Measurements from ENCODE around the gene GPR176.

GPR176 gene

DNA sequence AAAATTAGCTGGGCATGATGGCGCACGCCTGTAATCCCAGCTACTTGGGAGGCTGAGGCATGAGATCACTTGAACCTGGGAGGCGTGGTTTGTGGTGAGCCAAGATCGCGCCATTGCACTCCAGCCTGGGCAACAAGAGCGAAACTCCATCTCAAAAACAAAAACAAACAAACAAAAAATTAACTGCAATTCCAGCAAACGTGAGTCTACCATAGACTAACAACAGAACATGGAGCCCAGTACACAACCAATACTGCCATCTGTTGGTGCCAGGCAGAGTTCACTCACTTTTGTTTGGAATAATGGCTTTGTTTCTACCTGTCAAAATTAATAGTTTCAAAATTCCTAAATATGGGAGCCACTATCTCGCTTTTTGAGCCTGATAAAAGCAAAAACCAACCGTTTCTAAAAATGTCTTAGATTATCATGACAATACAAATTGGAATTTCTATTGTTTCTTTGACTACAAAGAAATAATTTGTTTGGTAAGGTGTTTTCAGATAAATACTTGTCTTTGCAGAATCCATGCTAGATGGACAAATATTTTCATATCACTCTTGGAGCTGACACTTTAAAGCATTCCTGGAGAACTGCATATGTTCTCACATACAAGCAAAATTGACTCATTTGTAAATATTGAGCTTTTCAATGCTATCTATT lies 45.0 kb downstream of the GPR176 start (continued):
- TF ChIP-seq ZNF18 (tag by site-specific recombination; IDR thresholded peaks at IDR 0.05) (no peak), BCL11A (tag by site-specific recombination; IDR thresholded peaks at IDR 0.05; ENCODE audit: low read depth) (no peak), ZSCAN30 (tag by site-specific recombination; IDR thresholded peaks at IDR 0.05) (no peak), YY2 (tag by site-specific recombination; IDR thresholded peaks at IDR 0.05) (no peak), ZFP3 (tag by site-specific recombination; IDR thresholded peaks at IDR 0.05; ENCODE audit: low read depth) (no peak), SCRT2 (tag by site-specific recombination; IDR thresholded peaks at IDR 0.05) (no peak), SALL2 (tag by site-specific recombination; IDR thresholded peaks at IDR 0.05; ENCODE audit: borderline replicate concordance) (no peak), ZNF292 (tag by site-specific recombination; IDR thresholded peaks at IDR 0.05; ENCODE audit: borderline replicate concordance, low read depth) (no peak), ZNF2 (tag by site-specific recombination; IDR thresholded peaks at IDR 0.05) (no peak), MZF1 (tag by site-specific recombination; IDR thresholded peaks at IDR 0.05; ENCODE audit: borderline replicate concordance) (no peak), ZBTB1 (tag by site-specific recombination; IDR thresholded peaks at IDR 0.05) (no peak), GLIS1 (tag by site-specific recombination; IDR thresholded peaks at IDR 0.05) (peak; percentile 67), ZNF510 (tag by site-specific recombination; IDR thresholded peaks at IDR 0.05; ENCODE audit: insufficient replicate concordance) (no peak), ZNF600 (tag by site-specific recombination; IDR thresholded peaks at IDR 0.05) (no peak), ZNF311 (tag by site-specific recombination; IDR thresholded peaks at IDR 0.05; ENCODE audit: borderline replicate concordance) (no peak), ZNF521 (tag by site-specific recombination; IDR thresholded peaks at IDR 0.05) (no peak), ZNF843 (tag by site-specific recombination; IDR thresholded peaks at IDR 0.05) (no peak), MEIS1 (CRISPR knock-in tag; IDR thresholded peaks at IDR 0.05; ENCODE audit: borderline replicate concordance) (no peak), ZNF654 (tag by site-specific recombination; IDR thresholded peaks at IDR 0.05; ENCODE audit: low read depth) (peak; percentile 76), ZNF335 (tag by site-specific recombination; conservative IDR thresholded peaks at IDR 0.05) (no peak), ZNF670 (tag by site-specific recombination; IDR thresholded peaks at IDR 0.05; ENCODE audit: low read depth) (no peak), ZNF596 (tag by site-specific recombination; IDR thresholded peaks at IDR 0.05) (no peak)
- TF ChIP-seq, protein P1, sequence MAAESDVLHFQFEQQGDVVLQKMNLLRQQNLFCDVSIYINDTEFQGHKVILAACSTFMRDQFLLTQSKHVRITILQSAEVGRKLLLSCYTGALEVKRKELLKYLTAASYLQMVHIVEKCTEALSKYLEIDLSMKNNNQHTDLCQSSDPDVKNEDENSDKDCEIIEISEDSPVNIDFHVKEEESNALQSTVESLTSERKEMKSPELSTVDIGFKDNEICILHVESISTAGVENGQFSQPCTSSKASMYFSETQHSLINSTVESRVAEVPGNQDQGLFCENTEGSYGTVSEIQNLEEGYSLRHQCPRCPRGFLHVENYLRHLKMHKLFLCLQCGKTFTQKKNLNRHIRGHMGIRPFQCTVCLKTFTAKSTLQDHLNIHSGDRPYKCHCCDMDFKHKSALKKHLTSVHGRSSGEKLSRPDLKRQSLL (tag by site-specific recombination; IDR thresholded peaks at IDR 0.05): 0 out of 2 replicates have a peak, but pooled peaks have one; percentile 29
- TF ChIP-seq, protein P2, sequence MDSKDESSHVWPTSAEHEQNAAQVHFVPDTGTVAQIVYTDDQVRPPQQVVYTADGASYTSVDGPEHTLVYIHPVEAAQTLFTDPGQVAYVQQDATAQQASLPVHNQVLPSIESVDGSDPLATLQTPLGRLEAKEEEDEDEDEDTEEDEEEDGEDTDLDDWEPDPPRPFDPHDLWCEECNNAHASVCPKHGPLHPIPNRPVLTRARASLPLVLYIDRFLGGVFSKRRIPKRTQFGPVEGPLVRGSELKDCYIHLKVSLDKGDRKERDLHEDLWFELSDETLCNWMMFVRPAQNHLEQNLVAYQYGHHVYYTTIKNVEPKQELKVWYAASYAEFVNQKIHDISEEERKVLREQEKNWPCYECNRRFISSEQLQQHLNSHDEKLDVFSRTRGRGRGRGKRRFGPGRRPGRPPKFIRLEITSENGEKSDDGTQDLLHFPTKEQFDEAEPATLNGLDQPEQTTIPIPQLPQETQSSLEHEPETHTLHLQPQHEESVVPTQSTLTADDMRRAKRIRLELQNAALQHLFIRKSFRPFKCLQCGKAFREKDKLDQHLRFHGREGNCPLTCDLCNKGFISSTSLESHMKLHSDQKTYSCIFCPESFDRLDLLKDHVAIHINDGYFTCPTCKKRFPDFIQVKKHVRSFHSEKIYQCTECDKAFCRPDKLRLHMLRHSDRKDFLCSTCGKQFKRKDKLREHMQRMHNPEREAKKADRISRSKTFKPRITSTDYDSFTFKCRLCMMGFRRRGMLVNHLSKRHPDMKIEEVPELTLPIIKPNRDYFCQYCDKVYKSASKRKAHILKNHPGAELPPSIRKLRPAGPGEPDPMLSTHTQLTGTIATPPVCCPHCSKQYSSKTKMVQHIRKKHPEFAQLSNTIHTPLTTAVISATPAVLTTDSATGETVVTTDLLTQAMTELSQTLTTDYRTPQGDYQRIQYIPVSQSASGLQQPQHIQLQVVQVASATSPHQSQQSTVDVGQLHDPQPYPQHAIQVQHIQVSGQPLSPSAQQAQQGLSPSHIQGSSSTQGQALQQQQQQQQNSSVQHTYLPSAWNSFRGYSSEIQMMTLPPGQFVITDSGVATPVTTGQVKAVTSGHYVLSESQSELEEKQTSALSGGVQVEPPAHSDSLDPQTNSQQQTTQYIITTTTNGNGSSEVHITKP (tag by site-specific recombination; IDR thresholded peaks at IDR 0.05): peak; percentile 46; the same call in 1 of the 2 replicates
- TF ChIP-seq, protein P3, sequence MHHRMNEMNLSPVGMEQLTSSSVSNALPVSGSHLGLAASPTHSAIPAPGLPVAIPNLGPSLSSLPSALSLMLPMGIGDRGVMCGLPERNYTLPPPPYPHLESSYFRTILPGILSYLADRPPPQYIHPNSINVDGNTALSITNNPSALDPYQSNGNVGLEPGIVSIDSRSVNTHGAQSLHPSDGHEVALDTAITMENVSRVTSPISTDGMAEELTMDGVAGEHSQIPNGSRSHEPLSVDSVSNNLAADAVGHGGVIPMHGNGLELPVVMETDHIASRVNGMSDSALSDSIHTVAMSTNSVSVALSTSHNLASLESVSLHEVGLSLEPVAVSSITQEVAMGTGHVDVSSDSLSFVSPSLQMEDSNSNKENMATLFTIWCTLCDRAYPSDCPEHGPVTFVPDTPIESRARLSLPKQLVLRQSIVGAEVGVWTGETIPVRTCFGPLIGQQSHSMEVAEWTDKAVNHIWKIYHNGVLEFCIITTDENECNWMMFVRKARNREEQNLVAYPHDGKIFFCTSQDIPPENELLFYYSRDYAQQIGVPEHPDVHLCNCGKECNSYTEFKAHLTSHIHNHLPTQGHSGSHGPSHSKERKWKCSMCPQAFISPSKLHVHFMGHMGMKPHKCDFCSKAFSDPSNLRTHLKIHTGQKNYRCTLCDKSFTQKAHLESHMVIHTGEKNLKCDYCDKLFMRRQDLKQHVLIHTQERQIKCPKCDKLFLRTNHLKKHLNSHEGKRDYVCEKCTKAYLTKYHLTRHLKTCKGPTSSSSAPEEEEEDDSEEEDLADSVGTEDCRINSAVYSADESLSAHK (tag by site-specific recombination; IDR thresholded peaks at IDR 0.05): no peak
- TF ChIP-seq, protein P4, sequence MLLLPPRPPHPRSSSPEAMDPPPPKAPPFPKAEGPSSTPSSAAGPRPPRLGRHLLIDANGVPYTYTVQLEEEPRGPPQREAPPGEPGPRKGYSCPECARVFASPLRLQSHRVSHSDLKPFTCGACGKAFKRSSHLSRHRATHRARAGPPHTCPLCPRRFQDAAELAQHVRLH (tag by site-specific recombination; IDR thresholded peaks at IDR 0.05): peak; percentile 54; the same call in 1 of the 2 replicates
- TF ChIP-seq, protein P5, sequence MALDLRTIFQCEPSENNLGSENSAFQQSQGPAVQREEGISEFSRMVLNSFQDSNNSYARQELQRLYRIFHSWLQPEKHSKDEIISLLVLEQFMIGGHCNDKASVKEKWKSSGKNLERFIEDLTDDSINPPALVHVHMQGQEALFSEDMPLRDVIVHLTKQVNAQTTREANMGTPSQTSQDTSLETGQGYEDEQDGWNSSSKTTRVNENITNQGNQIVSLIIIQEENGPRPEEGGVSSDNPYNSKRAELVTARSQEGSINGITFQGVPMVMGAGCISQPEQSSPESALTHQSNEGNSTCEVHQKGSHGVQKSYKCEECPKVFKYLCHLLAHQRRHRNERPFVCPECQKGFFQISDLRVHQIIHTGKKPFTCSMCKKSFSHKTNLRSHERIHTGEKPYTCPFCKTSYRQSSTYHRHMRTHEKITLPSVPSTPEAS (tag by site-specific recombination; IDR thresholded peaks at IDR 0.05): no peak
- TF ChIP-seq, protein P6, sequence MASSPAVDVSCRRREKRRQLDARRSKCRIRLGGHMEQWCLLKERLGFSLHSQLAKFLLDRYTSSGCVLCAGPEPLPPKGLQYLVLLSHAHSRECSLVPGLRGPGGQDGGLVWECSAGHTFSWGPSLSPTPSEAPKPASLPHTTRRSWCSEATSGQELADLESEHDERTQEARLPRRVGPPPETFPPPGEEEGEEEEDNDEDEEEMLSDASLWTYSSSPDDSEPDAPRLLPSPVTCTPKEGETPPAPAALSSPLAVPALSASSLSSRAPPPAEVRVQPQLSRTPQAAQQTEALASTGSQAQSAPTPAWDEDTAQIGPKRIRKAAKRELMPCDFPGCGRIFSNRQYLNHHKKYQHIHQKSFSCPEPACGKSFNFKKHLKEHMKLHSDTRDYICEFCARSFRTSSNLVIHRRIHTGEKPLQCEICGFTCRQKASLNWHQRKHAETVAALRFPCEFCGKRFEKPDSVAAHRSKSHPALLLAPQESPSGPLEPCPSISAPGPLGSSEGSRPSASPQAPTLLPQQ (tag by site-specific recombination; IDR thresholded peaks at IDR 0.05): no peak
